GM21528 (cell line): ENCODE measurements around the gene NCR3LG1.
"Not testable (repeated sequence)": the region's sequence is repeated elsewhere in the genome, so short reads cannot be mapped to it uniquely, and the experiment has no call there.

ENCODE experiments used
- ATAC-seq: cut with Tn5 transposase; IDR thresholded peaks from one replicate; pipeline ENCODE4 v1.9.1; 2021; ENCODE audit warnings: mild to moderate bottlenecking, moderate library complexity; ENCODE audit not compliant: unreplicated experiment, low FRiP score

NCR3LG1 gene

DNA sequence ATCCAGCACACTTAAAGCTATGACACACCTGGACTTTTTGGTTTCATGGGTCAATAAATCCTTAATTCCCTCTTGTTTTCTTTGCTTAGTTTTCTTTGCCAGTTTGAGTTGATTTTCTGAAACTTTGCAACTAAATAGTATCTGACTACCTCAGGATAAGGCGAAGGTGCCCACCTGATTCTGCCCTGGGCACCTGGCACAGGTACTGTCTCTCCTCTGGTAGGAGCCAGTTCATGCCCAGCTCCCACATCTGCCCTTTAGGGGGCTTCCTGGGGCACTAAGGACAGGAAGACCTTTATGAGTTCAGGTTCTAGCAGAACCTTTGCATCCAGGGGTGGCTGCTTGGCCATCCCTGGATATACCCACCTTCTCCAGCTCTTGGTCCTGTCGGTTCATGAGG lies 56.4 kb downstream of the NCR3LG1 start:
- no peak for ATAC-seq

DNA sequence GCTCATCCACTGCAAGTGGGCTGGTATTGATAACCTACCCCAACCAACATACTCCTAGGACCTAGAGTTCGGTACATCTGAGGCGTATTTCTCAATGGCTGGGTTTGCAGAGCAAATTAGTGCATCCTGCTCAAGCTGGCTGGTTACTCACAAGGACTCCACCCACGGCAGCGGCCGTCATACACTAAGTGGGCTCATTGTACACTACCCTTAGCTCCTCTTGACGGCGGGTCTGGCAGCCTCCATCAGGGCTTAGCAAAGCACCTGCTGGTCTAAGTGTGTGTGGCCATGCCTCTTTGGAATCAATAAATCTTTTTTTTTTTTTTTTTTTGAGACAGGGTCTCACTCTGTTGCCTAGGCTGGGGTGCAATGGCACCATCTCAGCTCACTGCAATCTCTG lies 57.0 kb downstream of the NCR3LG1 start:
- no peak for ATAC-seq

DNA sequence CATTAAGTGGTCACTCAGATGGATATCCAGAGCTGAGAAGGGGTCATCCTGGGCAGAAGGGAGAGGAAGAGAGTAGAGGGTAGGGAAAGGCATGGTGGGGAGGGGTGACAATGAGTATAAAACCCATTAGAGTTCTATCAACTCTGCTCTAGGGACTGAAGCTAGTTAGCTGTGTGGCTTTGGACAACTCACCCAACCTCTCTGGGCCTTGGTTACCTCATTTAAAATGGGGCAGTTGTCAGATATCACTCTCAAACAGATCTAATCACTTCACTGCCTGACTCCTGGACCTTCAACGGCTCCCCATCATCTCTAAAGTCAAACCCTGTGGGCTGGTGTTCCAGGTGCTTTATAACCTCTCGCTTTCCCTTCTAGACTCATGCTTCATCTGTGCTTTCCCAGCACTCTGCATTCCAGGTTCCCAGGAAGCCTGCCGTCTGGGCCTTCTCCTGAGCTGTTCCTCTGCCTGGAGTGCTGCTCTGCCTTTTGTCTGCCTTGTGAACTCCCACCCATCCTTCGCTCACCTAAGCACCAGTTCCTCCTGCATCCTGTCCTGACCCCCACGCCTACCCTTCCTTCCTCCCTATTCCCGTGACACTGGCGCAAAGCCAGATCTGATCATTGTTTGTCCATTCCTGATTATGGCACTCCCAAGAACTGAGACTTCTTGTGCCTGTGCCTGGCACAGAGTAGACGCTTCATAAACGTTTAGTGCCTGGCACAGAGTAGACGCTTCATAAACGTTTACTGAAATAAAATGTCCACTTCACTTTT lies 59.2 kb downstream of the NCR3LG1 start:
- ATAC-seq, result no peak

DNA sequence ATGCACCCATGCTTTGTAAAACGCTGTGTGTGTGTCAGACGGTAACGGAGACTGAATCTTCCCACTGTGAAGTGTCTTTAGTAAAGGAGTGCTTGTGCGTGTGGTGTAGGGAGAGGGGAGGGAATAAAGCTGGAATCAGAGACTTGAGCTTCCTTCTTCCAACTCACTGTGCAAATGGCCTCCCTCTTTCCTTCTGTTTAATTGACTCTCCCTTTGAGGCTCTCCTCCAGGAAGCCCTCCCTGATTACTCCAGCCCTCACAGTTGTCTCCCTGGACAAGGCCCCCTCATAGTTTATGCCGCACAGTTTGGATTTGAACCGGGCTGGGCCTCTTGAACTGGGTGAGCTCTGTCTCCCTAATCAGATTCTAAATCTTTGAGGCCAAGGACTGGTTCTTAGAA lies 59.8 kb downstream of the NCR3LG1 start:
- ATAC-seq, result no peak

DNA sequence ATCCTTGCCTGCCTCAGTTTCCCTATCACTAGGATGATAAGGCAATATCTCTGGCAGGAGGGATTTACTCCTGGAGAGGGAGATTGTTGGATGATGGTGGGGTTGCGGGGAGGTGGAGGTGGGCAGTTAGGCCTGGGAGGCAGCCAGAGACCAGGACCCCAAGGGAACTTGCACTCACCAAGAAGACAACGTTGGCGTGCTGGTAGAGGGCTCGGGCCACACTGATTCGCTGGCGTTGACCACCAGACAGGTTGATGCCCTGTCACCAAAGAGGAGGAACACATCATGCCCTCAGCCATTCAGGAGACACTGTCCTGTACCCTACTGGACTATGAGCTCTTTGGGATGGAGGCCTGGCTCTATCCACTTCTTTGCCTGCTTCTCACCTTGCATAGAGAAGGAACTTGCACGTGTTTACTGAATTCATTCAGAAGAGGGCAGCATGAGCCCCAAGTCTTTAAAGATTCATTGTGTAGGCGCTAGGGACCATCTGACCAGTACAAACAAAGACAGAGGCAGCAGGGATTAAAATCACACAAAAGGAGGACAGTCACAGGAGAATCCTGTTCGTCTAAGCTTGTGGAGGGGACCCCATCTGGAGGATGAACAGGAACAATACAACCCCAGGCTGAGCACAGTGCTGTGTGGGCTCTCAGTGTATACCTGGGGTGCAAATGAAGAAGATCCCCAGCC lies 61.0 kb downstream of the NCR3LG1 start:
- no peak for ATAC-seq

DNA sequence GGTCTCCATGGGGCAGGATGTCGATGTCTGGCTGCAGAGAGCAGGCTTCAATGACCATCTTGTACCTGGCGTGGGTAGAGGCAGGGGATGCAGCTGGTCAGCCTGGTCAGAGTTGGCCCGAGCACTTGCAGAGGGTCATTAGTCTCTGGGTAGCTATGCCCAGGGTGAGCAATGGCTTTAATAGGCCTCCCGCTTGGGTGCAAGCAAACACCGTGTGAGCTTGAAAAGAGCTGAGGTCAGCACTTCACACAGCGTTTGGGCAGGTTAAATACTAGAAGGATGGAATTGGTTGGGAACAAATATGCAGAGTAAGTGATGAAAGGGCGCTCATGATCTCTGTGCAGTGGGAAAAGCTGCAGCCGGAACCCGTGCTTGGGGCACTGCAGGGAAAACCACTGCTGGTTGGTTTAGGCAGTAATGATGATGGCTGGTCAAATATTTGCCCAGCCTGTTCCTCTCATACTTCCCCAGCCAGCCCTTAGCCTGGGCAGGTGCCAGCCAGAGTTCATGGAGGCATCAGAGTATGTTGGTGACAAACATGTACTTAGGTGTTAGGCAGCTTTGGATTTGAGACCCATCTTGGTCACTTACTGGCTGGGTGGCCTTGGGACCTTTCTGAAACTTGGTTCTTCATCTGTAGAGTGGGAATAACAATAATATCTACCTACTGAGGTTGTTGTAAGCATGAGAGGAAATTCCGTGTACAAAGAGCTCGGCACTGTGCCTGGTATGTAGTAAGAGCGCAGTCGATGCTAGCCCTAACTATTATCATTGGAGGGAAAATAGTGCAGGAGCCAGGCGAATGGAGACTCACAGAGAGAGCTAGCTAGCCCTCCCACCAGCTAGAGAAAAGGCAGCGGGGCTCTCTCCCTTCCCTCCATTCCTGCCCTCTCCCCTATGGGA lies 62.1 kb downstream of the NCR3LG1 start:
- ATAC-seq, result no peak

DNA sequence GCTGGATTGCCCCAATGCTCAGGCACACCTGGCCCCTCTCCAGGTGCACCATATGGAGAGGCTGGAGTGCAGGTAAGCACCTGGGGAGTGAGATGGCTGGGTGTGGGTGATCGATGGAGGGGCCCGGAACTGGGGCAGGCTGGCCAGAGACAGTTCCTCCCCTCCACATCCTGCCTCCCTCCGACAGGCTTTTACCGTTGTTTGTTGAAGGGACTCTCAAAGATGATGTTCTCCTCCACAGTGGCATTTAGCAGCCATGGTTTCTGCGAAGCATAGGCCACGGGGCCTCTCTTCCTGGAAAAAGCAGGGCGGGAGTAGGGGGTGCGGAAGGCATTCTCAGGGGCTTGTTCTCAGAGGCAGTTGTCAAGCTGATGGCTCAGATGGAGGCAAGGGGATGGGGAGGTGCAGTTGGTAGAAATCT lies 62.7 kb downstream of the NCR3LG1 start:
- ATAC-seq, result no peak

DNA sequence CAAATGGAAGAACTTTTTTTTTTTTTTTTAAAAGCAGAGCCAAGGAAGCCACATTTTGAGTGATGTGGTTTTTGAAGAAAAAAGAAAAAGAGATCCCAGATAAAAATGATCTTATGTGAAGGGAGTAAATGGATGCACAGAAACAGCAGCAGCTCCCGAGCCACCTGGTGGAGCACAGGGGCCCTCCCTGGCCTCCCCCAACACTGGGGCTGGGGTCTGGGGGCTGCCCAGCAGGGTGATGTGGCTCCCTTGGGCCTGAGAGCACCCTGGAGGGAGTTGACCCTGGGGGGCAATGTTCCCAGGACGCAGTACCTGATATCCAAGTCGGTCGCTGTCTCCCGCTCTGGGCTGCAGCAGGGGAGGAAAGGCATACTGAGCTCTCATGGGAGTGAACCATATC lies 63.4 kb downstream of the NCR3LG1 start:
- no peak for ATAC-seq

DNA sequence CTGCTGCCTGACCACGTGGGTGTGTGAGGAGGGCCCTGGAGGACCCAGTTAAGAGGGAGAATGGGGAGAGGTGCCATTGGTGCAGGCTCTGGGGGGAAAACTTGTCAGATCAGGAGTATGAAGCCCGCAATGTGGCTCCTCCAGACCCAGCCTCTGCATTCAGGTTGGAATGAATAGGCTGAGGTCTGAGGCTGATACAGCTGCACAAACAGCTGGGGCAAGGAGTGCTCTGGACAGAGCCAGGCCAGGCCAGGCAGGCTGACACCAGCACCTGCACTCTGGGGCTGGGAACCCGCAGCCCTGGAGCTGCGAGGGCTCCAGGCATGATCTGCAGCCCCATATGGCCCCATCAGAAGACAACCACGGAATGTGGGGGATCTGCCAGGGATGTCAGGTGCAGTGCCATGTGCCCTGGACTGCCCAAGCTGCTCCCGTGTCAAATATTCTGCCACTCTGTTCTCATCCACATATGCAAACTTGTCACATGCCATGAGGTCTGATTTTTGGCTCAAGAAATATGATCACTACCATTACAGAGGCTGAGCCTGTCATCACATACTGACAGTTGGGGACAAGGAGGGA lies 64.0 kb downstream of the NCR3LG1 start:
- no peak for ATAC-seq

DNA sequence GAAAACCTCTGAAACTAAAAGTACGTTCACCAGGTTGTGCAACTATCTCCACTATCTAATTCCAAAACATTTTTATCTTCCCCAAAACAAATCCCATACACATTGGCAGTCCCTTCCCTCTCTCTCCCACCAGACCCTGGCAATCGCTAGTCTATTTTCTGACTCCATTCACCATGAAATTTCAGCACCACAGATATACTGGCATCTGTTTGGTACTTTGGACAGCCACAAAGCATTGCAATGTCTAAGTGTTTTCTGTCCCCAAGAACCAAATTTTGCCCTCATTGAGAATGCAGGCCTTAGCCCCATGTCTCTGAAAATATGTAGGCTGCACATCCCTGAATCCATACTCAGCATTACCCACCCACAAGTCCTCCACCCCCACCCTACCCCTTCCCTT lies 64.9 kb downstream of the NCR3LG1 start:
- no peak for ATAC-seq

DNA sequence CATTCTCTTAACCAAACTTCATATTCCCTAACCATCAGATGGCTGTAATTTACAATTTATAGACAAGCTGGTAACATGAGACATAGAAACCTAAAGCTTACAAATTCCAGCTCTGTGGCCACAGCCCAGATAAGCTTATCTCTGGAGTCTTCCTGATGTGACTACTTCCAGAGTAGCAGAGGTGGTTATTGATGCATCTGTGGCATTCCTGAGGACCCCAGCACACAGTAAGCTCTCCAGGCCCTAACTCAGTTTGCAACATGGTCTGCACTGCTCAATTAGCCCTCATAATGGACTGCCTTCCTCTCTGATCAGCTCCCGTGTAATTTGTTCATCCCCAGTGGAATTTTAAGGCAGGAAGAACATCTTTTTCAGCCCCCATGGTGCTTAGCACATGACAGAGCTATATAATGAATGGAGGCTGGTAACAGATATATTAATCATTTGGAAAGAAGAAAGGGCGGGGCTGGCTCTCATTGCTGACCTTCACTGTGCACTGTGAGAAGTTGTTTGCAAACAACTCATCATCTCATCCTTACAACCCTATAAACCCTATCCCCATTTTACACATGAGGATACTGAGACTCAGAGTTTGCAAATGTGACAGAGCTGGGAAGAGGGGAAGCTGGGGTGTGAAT lies 67.0 kb downstream of the NCR3LG1 start:
- no peak for ATAC-seq

DNA sequence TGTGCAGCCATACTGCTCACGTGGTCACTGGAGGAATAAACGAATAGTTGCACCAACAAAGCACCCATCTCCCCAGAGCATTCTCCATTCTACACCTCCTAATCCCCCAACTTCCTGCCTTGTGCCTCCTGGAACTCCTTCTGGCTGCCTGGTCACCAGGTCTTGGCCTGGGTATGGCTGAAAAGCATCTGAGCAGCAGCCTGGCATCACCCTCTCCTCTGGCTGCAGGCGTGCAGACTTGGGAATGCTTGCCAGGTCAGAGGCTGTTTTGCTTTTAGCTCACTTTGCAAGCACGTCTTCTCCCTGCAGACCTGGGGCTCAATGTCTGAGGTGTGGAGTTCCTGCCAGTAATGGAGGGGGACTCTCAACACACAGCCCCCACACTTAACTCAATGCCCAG lies 70.2 kb downstream of the NCR3LG1 start:
- ATAC-seq, result no peak

DNA sequence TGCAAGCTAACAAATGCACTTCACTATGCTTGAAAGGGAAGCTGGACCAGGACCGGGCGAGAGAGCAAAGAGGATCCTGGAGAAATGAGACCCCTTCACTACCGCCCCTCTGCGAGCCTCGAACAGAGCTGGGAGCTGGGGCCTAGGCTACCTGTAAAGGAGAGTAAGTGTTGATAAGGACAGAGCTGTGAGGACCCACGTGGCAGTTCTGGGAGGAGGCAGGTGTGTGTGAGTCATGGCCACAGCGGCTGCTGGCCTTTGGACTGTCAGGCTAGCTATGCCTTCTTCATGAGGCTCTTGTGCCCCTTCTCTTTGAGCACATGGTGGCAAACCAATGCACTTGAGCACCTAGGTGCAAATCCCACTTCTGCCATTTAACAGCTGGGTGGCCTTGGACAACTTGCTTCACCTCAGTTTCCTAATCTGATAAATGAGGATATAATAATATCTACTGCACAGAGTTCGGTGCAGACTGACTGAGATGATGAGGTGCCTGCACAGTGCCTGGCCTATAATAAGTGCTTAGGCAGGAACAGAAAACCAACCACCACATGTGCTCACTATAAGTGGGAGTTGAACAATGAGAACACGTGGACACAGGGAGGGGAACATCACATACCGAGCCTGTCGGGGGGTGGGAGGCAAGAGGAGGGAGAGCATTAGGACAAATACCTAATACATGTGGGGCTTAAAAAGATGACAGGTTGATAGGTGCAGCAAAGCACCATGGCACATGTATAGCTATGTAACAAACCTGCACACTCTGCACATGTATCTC lies 72.1 kb downstream of the NCR3LG1 start:
- no peak for ATAC-seq

DNA sequence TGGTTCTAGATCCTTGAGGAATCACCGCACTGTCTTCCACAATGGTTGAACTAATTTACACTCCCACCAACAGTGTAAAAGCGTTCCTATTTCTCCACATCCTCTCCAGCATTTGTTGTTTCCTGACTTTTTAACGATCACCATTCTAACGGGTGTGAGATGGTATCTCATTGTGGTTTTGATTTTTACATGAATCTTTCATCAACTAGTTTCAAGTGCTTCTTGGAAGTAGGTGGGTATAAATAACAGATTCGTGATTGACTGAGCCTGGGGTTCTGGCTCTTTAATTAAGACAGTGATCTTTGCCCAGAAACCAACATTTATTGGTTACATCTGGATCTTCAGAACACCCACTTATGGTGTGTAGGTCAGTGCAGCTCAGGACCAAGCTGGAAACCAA lies 74.6 kb downstream of the NCR3LG1 start:
- not testable (repeated sequence) for ATAC-seq
